AG20443 (cell line): ENCODE data around the gene CLCN5.
A peak's percentile ranks its signal among the peaks of the same experiment; 100 is the strongest.

Source experiments
- DNase-seq: peaks from one replicate; pipeline ENCODE4 v3.0.0; 2012; ENCODE audit warnings: low spot score, mixed read lengths

The CLCN5 gene

DNA sequence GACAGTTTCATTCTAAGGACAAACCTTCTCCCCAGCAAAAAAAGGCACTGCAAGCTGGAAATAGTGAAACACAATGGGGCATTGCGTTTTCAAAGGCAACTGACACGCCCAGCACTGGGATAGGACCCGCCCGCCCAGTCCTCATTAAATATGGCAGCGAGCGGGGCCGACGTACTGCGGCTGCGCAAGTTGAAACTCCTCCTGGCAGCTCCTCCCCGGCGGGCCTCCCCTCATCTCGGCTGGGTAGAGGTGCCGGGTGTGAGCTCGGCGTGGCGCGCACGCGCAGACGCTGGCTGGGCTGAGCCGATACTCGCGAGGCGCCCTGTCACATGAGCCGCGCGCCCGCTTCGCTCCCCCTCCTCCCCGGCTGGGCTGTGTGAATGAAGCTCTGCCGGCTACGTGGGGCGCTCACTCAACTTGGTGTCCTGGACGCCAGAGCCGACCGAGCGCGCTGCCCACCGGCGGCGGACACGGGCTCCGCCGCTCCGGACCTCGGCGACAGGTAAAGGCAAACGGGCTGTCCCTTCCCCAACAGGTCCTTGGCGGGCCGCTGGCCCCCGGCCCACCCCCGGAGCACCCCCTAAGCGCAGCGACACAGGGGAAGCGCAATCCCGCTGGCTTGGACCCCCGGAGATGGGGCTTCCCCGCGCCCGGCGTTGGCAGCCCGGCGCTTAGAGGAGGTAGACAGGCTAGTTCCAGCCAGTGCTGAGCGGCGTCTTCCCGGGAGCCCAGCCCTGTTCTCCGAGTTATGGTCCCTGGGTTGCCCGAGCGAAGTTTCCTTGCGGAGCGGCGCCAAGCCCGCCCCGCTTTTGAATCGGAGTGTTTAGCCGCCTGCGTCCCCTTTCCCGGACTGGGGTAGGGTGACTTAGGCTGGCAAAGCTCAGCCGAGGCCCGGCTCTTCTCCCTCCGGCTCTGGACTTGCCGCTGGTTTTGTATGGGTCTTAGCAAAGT lies at the start of gene CLCN5:
Gene CLCN5, plus strand, starts transcription at position 306 of the 951 bp plus-strand sequence. CDS start 2,703 bp downstream, outside the sequence.
- peak; percentile 97 for DNase-seq

DNA sequence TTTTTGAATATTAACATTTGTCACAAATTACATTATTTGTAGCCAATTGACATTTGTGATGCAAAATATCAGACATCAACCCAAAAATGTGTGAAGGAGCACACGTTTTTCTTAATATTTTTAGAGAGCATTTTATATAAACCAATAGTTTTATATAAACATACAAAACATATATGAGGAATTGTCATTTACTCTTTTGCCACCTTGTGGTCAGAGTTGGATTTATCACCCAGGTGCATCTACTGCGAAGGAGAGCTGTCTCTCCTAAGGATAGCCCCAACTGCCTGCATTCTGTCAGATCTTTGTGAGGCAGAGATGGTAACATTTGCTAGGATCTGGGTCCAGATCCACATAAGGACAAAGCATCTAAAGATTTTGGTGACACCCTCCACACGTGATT lies 45.6 kb upstream of the CLCN5 start:
- DNase-seq: peak; percentile 9

DNA sequence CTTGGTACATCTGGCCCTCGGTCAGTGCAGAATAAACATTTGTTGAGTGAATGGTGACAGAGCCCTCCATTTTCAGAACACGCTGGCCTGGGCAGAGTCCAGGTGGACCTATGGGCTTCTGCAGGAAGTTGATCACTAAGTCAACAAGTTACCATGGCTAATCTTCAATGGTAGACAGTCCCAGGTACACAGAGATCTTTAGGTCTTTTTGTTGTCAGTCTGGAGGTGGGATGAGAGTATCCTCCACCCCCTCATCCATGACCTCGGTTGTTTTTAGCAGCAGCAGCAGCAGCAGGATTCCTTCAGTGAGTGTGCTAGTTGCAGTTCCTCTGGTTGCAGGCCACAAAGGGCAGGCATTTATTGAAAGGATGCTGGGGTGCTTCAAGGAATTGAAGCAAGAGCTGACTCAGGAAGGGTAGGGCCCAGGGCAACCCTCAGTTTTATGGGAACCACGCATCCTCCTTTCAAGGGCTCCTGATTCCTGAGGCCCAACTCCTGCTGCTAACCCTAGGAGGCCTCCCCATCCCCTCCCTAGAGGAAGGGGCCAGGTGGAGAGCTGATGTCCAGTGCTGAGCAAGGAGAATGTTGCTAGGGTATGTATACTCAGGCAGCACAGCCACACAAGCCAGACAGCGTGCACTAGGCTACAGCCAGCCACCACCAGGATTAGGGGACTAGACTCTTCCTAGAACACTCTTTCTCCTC lies 44.8 kb upstream of the CLCN5 start:
- DNase-seq: no peak

DNA sequence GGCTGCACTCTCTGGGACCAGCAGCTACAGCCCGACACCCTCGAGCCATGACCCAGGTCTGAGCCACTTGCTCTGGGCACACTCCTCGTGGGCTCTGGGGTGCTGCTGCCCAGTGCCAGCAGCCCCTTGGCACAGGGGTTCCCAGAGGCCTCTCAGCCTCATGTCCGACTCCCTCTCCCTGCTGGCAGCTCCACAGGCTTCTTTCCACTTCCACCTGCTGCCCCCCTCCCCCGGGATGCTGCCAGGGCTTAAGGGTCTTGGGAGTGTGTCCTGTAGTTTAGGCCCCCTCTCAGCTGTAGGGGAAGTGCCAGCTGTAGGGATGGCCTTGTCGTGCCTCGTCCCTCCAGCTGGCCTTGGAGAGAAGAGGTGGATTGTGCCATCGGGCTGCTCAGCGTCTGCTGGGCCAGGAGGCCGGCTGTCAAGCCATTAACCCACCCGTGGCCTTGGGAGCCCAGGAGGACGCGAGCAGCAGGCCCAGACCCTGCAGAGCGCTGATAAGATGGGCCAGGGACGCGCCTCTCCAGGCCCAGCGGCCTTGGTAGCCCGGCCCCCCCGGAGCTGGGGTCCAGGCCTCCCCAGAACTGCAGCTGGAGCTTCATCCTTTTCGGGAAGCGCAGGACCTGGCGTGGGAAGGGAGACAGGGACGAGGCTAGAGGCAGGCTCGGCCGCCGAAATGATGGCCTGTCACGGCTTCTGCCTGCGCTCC lies 44.1 kb upstream of the CLCN5 start:
- no peak for DNase-seq

DNA sequence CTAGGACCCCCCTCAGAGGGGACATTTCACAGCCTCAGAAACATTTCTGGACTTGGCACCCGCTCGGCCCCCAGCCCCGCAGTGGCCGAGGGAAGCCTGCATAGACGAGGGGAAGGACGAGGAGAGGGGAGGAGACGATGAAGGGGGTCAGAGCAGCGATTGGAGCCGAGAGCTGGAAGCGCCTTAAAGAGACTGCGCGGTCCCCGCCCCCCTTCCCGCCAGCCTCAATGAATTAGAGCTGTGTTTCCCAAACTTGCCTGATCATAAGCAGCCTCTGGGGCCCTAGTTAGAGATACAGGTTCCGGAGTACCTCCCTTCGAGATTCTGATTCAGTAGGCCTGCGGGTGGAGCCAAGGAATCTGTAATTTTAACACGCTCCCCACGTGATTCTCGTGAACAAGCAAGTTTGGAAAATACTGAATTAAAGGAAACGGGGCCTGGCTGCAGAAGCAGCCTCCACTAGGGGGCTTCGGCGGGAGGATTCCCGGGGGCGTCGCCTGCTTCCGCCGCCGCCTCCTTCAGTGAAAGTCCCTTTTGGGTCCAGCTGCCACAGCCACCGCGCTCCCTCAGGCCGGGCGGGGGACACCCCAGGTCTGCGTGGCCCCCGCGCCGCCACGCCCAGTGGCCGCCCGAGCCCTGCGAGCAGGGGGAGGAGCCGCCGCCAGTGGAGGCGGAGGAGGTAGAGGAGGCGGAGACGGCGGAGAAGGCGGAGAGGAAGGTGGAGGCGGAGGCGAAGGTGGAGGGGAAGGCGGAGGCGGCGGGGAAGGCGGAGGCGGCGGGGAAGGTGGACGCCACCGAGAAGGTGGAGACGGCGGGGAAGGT lies 43.4 kb upstream of the CLCN5 start, which contains the start of gene USP27X:
Gene USP27X, plus strand, starts transcription at position 651 of the 822 bp plus-strand sequence. CDS start 824 bp downstream, outside the sequence.
- peak; percentile 81 for DNase-seq

DNA sequence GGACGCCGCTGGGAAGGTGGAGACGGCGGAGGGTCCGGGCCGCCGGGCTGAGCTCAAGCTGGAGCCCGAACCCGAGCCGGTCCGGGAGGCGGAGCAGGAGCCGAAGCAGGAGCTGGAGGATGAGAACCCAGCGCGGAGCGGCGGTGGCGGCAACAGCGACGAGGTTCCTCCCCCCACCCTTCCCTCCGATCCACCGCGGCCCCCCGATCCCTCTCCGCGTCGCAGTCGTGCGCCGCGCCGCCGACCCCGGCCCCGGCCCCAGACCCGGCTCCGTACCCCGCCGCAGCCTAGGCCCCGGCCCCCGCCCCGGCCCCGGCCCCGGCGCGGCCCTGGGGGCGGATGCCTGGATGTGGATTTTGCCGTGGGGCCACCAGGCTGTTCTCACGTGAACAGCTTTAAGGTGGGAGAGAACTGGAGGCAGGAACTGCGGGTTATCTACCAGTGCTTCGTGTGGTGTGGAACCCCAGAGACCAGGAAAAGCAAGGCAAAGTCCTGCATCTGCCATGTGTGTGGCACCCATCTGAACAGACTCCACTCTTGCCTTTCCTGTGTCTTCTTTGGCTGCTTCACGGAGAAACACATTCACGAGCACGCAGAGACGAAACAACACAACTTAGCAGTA lies 42.6 kb upstream of the CLCN5 start:
- DNase-seq: no peak

DNA sequence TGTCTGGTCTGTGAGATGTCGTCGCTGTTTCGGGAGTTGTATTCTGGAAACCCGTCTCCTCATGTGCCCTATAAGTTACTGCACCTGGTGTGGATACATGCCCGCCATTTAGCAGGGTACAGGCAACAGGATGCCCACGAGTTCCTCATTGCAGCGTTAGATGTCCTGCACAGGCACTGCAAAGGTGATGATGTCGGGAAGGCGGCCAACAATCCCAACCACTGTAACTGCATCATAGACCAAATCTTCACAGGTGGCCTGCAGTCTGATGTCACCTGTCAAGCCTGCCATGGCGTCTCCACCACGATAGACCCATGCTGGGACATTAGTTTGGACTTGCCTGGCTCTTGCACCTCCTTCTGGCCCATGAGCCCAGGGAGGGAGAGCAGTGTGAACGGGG lies 41.7 kb upstream of the CLCN5 start:
- DNase-seq: no peak

DNA sequence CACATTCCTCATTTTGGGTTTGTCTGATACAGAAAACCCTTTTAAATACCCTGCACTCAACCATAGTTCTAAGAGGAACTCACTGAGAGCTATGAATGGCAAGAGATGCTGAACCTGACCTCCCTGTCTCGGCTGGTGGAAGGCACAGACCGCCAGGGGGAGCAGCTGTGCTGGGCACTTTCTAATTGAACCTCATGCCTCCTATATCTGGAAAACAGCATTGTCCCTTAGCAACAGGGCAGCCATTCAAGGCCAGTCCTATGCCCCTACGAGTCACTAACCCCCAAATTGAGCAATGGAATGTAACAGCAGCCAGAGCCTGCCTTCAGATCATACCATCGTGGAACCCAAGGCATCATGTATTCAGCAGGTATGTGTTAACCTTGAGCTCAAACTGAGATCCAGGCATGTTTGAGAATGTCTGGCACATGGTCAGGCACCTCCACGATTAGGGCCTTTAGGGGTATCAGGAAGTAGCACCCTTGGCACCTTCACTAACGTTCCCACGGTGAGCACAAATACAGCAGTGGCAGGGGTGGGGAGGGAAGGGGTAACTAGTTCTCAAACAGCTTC lies 38.0 kb upstream of the CLCN5 start:
- peak; percentile 56 for DNase-seq

DNA sequence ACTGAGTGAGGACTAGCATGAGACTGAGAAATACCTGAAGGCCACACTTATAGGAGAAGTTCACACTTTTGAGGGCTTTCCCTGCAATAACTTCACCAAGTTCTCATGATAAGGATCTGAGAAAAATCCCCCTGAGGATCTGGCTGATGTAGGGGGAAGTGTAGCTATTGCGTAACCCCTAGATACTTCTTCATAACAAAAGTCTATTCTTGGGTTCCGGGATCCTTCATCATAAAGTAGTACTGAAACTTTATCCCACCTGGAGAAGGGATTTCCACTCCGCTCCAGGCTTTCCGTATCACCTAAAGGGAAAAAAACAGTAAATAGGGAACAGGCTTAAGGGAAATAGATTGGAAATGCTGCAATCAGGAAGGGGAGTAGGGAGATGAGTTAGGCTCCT lies 29.9 kb upstream of the CLCN5 start:
- DNase-seq: no peak

DNA sequence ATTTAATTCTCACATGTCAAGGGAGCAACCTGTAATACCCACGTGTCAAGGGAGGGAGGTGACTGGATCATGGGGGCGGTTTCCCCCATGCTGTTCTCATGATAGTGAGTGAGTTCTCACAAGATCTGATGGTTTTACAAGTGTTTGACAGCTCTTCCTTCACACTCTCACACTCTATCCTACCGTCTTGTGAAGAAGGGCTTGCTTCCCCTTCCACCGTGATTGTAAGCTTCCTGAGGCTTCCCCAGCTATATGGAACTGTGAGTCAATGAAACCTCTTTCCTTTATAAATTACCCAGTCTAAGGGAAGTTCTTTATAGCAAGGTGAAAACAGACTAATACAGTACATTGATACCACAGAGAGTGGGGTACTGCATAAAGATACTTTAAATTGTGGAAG lies 25.4 kb upstream of the CLCN5 start:
- DNase-seq: no peak

DNA sequence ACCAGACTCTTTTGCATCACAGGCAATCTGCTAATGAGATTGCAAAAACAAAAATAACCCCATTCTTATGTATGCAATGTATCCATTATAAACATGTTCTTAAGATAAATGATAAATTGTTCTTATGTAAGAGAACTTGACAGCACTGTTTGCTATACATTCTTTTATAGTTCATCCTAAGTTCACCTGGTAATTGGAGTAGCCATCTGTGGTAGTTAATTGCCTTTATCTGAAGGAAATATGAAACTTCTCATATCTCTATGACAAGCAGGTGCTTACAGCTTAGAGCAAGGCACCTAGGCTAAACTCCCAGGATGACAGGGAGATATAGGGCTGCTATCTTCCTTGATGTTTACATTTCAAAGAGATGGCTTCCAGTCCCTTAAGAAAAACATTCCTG lies 21.3 kb upstream of the CLCN5 start:
- DNase-seq: no peak

DNA sequence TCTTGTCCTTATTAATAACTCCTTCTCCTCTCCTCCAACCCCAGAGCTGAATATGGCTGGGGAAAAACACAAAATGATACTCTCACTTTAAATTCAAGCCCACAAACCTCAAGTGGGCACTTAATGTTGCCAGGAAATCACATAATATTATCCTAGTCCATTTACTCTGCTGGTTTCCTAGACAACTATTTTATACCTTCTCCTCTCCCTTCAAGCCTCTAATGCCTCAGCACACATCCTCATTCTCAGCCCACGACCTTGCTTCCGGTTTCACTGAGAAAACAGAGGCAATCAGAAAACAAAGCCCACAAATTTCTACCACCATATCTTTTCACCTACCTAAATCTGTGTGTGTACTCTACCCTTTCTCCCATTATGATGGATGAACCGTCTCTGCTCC lies 12.1 kb upstream of the CLCN5 start:
- DNase-seq: no peak

DNA sequence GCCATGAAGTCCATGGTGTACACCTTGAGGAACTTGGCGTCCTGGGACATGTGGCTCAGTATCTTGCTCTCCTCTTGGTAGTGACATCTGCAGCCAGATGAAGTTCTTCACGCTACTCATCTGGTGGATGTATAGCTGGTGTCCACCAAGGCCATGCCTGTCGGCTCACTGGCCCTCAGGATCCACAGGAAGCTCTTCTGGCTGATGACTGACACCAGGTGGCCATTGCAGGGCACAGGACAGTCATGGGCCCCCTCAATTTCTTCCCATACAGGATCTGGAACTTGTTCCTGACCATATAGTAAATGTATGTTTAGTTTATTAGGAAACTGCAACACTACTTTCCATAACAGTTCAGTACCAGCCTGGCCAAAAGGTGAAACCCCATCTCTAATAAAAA lies 10.3 kb upstream of the CLCN5 start:
- DNase-seq: no peak

DNA sequence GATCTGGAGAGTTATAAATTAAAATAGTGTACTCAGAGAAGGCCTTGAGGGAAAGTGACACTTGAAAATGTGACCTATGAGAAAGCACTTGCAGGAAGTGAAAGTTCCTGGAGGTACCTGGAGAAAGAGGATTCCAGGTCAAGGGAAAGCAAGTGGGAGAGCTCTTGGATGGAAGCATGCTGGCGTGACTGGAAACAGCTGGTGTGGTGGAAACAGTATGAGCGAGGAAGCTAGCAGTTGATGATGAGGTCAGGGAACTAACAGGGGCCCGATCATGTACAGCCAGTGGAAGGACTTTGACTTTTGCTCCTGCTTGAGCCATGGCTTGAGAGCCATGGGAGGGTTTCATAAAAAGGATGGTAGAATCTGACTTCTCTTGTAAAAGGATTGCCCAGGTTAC lies 9.5 kb upstream of the CLCN5 start:
- DNase-seq: no peak

DNA sequence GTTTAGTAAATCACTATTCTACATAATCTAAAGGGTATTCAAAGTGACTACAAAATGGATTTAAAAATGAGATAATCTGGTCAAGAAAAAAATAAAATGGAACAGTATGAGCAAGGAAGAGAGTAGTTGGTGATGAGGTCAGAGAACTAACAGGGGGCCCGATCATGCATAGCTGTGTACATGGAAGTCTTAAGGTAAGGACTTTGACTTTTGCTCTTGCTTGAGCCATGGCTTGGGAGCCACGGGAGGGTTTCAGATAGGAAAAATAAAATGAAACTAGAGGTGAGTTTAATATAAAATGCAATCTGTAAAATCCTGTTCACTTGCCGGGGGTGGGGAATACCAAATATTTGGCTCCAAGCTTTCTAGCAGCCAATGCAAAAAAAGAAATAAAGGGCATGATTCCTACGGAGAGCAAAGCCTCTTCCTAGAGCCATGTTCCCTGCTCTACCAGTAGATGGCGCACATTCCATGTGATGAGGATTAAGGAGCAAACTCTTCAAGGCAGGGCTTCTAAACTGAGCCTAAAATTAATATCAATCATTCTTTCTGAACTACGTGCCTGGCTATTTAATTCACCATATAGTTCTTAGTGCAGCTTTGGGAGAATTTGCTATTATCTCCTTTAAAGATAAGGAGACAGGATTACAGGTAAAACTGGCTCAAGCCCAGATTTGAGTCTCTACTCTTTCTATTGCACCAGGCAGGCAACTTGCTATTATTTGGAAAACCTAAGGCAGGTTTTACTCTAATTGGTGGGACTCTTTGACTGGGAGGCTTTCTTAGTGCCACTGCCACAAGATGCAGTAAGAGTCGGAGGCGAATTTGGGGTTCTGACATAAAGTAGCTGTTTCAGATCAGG lies 6.8 kb upstream of the CLCN5 start:
- peak; percentile 50 for DNase-seq

DNA sequence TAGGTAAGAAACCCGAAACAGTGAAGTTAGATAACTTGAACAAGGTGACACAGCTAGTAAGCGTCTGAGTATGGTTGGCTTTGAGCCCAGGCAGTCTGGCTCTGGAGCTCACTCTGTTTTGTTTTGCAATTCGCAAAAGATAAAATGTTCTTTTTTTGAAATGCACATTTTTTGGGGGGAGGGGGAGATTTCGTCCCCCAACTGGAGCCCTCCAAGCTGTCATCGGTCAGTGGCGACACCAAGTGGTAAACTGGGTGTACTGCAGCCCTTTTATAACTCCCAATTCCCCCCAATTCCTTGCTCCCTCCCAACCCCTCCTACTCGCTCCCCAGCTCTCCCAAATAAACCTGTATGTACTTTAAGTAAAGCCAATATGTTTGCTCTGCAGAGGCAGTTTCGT lies 2.8 kb upstream of the CLCN5 start:
- DNase-seq: peak; percentile 16

DNA sequence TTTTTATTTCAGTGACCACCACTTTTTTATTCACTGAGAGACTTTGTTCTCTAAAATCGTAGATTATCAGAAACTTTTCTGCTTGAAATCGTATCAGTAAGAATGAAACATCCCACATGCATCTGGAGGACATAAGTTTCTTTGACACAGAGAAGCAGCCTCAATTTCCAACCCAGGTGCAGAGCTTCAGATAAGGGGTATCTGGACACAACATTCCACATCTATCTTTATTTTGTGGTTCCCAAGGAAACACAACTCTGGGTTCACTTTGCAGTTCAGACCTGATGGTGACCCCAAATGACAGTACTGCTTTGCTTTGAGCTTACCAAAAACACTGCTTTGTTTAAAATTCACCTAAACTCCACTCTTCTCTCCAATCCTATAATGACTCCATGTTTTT lies 1.3 kb upstream of the CLCN5 start:
- DNase-seq: no peak

DNA sequence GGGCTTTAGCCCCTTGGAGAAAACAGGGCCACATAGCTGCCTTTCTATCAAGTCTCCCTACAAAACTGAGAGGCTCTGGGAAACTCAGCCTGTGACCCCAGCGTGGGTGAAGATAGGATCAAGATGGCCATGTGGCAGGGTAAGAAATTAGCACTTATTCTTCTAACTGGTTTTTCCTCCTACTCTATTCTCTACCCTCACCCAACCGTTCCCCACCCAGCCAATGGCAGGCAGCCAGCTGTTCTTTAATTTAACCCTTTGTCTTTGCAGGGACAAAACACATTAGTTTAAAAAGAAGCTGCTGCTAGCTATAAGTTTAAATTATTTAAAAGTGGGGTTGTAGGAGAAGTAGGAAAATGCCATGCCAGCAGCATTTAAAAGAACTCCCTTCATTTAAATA lies 2.8 kb downstream of the CLCN5 start:
- no peak for DNase-seq

DNA sequence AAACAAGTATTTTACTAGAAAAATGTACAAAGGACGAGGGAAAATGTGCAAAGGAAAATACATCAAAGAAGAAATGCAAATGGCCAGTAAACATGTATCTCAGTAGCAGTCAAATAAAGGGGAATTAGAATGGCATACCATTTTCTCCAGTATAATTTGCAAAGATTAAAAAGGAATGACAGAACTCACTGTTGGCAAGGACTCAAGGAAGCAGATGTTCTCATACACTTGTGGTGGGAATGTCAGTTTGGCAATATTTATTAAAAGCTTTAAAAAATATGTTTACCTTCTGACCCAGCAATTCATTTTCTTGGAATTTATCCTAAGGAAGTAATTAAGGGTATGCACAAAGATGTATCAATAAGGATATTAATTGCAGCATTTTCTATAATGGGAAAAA lies 7.6 kb downstream of the CLCN5 start:
- DNase-seq: no peak

DNA sequence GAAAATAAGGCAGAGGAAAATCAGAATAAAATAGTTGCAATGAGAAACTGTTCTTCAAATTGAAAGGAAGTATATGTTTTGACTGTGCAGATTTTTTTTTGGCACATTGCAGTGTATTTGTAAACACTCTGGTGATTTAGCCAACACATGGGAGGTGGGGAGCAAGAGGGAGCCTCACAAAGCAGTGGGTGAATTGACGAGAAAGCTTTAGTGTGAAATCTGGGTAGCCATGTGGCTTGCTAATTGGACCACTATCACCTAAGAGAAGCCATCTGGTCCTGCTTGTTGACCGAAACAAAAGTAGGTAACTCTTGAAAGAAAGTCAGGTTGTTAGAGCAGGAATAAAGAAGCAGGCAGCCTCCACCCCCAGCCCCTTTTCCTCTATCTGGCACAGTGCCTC lies 10.4 kb downstream of the CLCN5 start:
- DNase-seq: no peak
